ENCODE data around the gene SS18L1. TPM values are rescaled to one million over a fixed set of nuclear protein-coding genes. Genes with fewer than 3 reads are reported as not detected.

Gene SS18L1
- total RNA-seq, 1 donor from 2014 or later, result 10.7 TPM

GRCh38 chr20:62200491-62201172 is 57.1 kb downstream of the SS18L1 start:
- DNase-seq, result peak; percentile 33
- intact Hi-C loops (cut with micrococcal nuclease), result no loop called here

GRCh38 chr20:62201173-62202082 is 57.9 kb downstream of the SS18L1 start:
- DNase-seq, result peak; percentile 25
- intact Hi-C loops (cut with micrococcal nuclease), result no loop called here
- no peak for ATAC-seq

More at GRCh38 chr20:62200491-62201172, 57.1 kb downstream of the SS18L1 start:
- ATAC-seq, result no peak

- intact Hi-C loops (cut with micrococcal nuclease), result no loop called here
- DNase-seq (peak; percentile 17), ATAC-seq (no peak)
These were observed 58.5 kb downstream of the SS18L1 start for GRCh38 chr20:62202083-62202395.

GRCh38 chr20:62202676-62203377 is 59.3 kb downstream of the SS18L1 start:
- ATAC-seq (no peak), DNase-seq (peak; percentile 11)
- intact Hi-C loops (cut with micrococcal nuclease), result no loop called here

- ATAC-seq (no peak), DNase-seq (peak; percentile 20)
- intact Hi-C loops (cut with micrococcal nuclease), result no loop called here
These were observed 59.9 kb downstream of the SS18L1 start for GRCh38 chr20:62203378-62204030.

- intact Hi-C loops (cut with micrococcal nuclease), result no loop called here
- no peak for ATAC-seq
- peak; percentile 23 for DNase-seq
These were observed 62.2 kb downstream of the SS18L1 start for GRCh38 chr20:62205618-62206387.

GRCh38 chr20:62206388-62206775 is 62.8 kb downstream of the SS18L1 start:
- intact Hi-C loops (cut with micrococcal nuclease), result no loop called here
- ATAC-seq, result no peak
- peak; percentile 24 for DNase-seq

- intact Hi-C loops (cut with micrococcal nuclease), result no loop called here
- DNase-seq, result peak; percentile 19
- ATAC-seq, result no peak
These were observed 64.7 kb downstream of the SS18L1 start for GRCh38 chr20:62208061-62208794.

GRCh38 chr20:62208795-62209755 is 65.5 kb downstream of the SS18L1 start:
- ATAC-seq (peak; percentile 21), DNase-seq (peak; percentile 32)
- intact Hi-C loops (cut with micrococcal nuclease), result no loop called here

- ATAC-seq (no peak), DNase-seq (peak; percentile 22)
These were observed 66.4 kb downstream of the SS18L1 start for GRCh38 chr20:62209850-62210495.

GRCh38 chr20:62210496-62210855 is 66.9 kb downstream of the SS18L1 start:
- intact Hi-C loops (cut with micrococcal nuclease), result no loop called here
- ATAC-seq (no peak), DNase-seq (peak; percentile 23)

More at GRCh38 chr20:62209850-62210495, 66.4 kb downstream of the SS18L1 start:
- intact Hi-C loops (cut with micrococcal nuclease), result no loop called here

GRCh38 chr20:62211216-62211615 is 67.6 kb downstream of the SS18L1 start:
- DNase-seq, result no peak
- ATAC-seq, result no peak
- intact Hi-C loops (cut with micrococcal nuclease), result no loop called here

GRCh38 chr20:62211769-62212288 is 68.3 kb downstream of the SS18L1 start:
- no peak for ATAC-seq
- intact Hi-C loops (cut with micrococcal nuclease), result no loop called here

GRCh38 chr20:62212299-62212698 is 68.7 kb downstream of the SS18L1 start:
- intact Hi-C loops (cut with micrococcal nuclease), result no loop called here
- DNase-seq, result peak; percentile 11
- ATAC-seq, result no peak

More at GRCh38 chr20:62211769-62212288, 68.3 kb downstream of the SS18L1 start:
- DNase-seq, result peak; percentile 16

- intact Hi-C loops (cut with micrococcal nuclease), result no loop called here
- ATAC-seq (no peak), DNase-seq (no peak)
These were observed 70.5 kb downstream of the SS18L1 start for GRCh38 chr20:62214067-62214466.
